ENCODE measurements around the gene EGLN3.

- TF ChIP-seq CTCF (IDR thresholded peaks at IDR 0.05) (no peak), POLR2A (IDR thresholded peaks at IDR 0.05) (no peak)
Measured at GRCh38 chr14:33924566-33925100, 26.2 kb downstream of the EGLN3 start.

All from gastroesophageal sphincter (tissue), 3 donors.